ENCODE data around the gene GPX3.

DNA sequence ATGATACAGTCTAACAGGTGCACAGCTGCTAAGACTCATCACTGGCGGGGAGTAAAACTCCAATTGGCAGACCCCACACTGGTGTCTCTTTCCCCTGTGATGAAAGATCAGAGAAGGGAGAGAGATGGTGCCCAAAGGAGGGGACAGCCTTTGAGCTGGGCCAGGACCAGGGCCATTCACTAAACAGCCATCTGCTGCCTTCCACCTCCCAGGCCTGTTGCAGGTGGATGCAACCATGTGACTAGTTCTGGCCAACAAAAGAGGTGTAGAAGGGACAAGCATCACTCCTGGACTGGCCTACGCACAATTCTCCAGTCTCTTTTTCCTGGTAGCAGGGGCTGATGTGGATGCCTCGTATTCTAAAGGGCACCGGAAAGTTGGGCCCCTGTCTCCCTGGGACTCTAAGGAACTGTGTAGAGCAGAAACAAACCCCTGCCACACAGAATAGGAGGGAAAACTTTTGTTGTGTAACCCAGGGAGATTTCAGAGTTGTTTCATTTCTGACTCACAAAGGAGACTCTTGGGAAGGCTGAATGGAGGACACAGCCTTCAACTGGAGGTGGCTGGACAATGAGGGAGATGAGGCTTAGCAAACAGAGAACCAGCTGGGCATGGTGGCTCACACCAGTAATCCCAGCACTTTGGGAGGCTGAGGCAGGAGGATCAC lies 33.5 kb downstream of the GPX3 start:
- TF ChIP-seq POLR2AphosphoS5 (IDR thresholded peaks at IDR 0.05; ENCODE audit: low read depth, low read length) = no peak
- no peak for TF ChIP-seq SIN3A (IDR thresholded peaks at IDR 0.05; ENCODE audit: borderline replicate concordance, insufficient read depth, low read length)
- TF ChIP-seq, protein P1, sequence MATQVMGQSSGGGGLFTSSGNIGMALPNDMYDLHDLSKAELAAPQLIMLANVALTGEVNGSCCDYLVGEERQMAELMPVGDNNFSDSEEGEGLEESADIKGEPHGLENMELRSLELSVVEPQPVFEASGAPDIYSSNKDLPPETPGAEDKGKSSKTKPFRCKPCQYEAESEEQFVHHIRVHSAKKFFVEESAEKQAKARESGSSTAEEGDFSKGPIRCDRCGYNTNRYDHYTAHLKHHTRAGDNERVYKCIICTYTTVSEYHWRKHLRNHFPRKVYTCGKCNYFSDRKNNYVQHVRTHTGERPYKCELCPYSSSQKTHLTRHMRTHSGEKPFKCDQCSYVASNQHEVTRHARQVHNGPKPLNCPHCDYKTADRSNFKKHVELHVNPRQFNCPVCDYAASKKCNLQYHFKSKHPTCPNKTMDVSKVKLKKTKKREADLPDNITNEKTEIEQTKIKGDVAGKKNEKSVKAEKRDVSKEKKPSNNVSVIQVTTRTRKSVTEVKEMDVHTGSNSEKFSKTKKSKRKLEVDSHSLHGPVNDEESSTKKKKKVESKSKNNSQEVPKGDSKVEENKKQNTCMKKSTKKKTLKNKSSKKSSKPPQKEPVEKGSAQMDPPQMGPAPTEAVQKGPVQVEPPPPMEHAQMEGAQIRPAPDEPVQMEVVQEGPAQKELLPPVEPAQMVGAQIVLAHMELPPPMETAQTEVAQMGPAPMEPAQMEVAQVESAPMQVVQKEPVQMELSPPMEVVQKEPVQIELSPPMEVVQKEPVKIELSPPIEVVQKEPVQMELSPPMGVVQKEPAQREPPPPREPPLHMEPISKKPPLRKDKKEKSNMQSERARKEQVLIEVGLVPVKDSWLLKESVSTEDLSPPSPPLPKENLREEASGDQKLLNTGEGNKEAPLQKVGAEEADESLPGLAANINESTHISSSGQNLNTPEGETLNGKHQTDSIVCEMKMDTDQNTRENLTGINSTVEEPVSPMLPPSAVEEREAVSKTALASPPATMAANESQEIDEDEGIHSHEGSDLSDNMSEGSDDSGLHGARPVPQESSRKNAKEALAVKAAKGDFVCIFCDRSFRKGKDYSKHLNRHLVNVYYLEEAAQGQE (IDR thresholded peaks at IDR 0.05; ENCODE audit: insufficient read depth in 1 of 2, low read depth in 2 of 2, low read length in 2 of 2) = no peak

Measured in PFSK-1 (cell line).